Renal pelvis (tissue), 4 donors: ENCODE data around the gene IRF2BP2. TPM values are rescaled to one million over a fixed set of nuclear protein-coding genes. Genes with fewer than 3 reads are reported as not detected.

ENCODE experiments used
- DNase-seq: peaks from one replicate; pipeline ENCODE4 v3.0.0-alpha.2; 2013
- polyA plus RNA-seq, 3 donors: library from polyadenylated mRNA; unstranded; fragments of 120-200 nt; gene quantifications; one replicate each; pipeline ENCODE4 v1.2.1, GENCODE V29; 2013; ENCODE audit not compliant: insufficient read length in 3 of 3

The IRF2BP2 gene
- polyA plus RNA-seq, 3 donors, result 151 to 170 (median 167) TPM

DNA sequence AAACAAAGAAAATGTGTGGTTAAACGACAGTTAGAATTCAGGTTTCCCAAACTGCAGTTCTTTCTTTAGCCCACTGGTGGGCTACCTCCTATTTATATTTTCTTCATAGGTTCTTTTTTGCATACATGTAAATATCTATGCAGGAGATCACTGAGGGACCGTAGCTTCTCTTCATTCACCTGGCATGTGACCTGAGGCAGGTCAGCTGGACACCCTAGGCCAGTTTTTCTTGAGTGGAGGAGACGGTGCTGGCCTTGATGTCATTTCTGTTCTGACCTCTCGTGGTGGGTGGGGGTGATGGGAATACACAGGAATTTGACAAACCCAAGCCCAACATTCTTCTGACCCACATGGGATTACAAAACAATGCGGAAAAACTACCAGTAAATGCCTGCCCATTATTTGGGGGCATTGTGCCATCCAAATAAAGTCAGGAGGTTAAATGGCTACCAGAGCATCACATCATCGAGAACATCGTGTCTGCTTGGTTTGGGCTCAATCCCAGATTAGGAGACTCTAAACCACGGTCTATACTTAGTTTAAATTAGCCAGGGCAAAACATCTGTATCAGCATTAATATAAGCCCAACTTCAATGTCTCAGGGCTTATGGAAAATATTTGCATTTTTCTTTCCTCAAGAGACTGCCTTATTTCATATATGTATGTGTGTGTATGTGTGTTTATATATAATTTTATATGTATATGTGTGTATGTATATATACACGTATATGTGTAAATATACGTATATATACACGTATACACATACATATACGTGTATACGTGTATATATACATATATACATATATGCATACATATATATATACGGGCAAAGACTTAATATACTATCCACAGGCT is 7.4 kb upstream of the IRF2BP2 start:
- DNase-seq, result no peak

DNA sequence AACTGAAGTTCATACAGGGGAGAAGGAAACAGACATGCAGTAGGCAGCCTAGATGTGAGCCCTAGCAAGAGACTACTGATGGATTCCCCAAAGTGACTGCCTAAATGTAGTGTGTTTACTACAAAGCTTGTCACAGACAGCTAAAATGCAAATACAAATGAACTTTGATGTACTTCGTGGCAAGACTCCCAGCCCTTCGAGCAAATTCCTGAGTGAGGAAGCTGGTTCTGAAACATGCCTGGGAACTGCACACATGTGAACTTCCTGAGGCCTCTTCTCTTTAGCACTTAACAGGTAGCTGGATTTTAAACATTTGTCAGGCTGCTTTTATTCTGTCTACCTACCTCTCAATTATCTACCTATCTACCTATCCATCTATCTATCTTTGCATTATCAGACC is 6.7 kb upstream of the IRF2BP2 start:
- DNase-seq, result no peak

- DNase-seq, result no peak
Observed at GRCh38 chr1:234614081-234614489, 4.1 kb upstream of the IRF2BP2 start.

- no peak for DNase-seq
Observed at GRCh38 chr1:234613128-234613875, 3.3 kb upstream of the IRF2BP2 start.

DNA sequence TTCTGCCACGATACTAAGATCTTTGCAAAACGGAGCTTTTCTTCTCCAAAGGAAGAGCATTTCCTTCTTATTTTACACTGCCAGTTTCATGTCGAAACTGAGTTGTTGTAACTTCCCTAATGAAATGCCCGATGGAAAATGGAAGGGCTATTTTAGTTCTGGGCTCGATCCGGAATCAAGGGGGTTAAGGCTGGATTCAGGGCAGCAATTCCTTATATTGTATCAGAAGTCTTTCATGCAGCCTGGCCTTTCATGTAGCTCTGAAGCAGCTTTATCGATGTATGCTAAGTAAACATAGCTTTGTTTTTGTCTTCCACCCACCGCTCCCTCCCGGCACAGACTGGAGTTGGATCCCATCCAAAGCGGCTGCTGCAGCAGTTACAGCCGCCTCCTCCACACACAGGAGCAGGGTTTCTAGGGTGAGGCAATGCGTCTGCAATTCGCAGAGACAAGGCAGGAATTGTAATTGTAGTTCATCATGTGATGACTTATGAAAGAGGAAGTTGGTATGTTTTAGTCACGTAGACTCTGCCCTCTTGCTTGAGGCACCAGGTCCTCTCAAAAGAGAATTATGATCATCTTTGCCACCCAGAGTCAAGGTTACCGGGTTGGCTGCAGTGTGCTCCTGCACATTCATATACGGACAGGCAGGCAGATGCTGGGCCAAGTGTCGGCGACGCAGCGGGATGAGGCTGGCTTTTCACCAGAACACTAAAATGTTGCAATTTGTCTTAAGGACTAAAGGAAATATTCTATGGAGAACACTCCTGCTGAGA is 2.6 kb upstream of the IRF2BP2 start:
- peak; percentile 89 for DNase-seq

GRCh38 chr1:234611847-234612351 is 1.9 kb upstream of the IRF2BP2 start:
- no peak for DNase-seq

DNA sequence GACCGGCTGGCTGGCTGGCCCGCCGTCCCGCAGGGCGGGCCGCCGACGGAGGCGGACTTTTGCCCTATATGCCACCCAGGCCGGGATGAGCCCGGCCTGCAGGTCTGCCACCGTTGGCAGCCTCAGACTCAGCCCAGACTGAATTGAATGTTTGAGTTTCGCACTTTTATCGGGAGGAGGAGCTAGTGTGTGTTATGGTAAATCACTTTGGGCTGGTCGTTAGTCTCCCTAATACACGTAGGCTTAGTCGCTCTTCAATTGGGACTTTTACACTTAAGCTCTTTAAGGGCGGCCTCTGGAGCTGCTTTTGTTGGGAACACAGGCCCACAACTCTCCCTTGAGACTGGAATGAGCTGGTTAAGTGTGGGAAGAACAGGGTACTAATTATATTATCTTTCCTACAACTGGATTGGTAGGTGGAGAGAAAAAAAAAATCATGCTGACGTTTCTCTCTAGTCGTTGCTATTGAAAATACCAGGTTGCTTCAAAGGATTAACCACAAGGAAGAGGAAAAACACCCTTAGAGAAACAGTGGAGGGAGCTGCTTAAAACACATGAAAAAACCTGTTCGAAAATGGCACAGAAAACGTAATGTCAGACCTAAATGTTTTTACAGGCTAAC is 1.4 kb upstream of the IRF2BP2 start:
- peak; percentile 88 for DNase-seq

DNA sequence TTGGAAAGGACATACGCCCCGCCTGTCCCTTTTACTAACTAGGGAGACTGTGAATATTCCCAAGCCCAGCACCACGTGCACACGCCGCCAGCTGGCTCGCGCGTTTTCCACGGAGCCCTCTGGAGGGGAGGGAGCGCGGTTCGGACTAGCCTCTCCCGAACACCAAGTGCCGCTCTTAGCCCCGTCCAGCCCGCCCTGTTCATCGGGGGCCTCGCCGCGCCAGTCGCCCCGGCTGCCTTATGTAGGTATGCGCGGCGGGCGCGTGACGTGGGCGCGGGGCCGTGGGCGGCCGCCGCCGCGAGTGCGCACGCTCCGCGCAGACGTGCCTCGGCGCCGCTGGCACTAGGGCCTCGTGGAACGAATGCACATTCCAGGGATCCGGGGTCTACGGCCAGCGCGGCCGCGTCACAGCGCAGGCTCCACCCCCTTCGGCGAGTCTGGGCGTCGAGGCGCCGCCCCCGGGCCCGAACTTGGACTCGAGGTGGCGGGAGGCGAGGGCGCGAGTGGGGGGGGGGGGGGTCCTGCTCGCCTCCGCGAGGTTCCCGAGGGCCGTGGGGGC is 767 bp upstream of the IRF2BP2 start:
- peak; percentile 92 for DNase-seq

- DNase-seq, result no peak
Observed at GRCh38 chr1:234609691-234610042, 311 bp downstream of the IRF2BP2 start.

GRCh38 chr1:234608911-234609690 is 877 bp downstream of the IRF2BP2 start:
- DNase-seq, result no peak

DNA sequence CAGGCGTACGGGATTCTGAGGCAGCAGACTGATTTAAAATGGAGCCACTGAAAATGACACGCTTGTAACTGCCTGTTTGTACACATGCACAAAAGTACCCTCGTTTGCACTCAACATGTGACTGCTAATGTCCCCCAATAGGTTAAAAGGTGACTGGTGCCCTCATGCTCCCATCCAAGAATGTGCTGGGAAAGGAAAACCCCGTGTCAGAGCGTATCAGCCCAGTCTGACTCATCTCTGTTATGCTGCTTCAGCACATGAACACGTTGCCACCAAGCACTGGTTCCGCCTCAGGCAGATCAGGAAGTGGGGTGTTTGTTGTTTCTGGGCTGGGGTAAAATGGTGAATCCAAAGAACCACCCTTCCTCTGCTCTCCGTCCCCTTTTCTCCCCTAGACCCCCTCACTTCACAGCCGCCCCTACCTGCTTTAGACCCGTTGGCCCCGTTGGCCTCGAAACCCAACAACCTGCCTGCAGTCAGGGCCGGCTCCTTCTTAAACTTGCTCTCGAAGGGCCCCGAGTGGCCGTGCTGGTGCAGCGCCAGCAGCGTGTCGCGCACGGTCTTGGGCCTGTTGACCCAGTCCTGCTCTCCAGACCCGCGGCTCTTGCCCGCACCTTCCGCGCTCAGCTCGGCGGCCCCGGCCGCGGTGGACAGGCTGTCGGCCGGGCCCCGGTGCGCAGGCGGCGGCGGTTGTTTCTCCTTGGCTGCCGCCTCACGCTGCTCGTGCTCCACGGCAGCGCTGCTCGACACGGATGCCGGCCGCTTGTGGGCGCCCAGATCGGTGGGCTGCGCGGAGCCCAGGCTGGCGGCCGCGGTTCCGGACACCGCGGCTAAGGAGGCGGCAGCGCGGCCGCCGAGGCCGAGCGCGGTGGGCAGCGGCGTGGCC is 1.7 kb downstream of the IRF2BP2 start:
- no peak for DNase-seq

- DNase-seq, result no peak
Observed at GRCh38 chr1:234607109-234608024, 2.6 kb downstream of the IRF2BP2 start.

DNA sequence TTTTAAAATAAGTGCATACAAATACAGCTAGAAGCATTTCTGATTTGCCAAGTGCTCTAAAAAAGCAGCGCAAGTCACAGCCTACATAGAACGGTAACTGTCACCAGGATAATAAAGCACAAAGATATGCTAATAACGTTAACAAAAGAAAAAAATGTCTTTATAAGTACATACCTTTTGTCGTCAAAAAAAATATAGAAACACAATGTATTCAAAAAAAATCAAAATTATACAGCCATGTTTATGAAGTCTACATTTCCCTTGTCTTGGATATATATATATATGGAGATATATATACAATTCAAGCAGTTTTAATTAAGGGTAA is 3.2 kb downstream of the IRF2BP2 start:
- no peak for DNase-seq

GRCh38 chr1:234605983-234606783 is 3.8 kb downstream of the IRF2BP2 start:
- DNase-seq, result no peak

- DNase-seq, result no peak
Observed at GRCh38 chr1:234605399-234605982, 4.5 kb downstream of the IRF2BP2 start.

DNA sequence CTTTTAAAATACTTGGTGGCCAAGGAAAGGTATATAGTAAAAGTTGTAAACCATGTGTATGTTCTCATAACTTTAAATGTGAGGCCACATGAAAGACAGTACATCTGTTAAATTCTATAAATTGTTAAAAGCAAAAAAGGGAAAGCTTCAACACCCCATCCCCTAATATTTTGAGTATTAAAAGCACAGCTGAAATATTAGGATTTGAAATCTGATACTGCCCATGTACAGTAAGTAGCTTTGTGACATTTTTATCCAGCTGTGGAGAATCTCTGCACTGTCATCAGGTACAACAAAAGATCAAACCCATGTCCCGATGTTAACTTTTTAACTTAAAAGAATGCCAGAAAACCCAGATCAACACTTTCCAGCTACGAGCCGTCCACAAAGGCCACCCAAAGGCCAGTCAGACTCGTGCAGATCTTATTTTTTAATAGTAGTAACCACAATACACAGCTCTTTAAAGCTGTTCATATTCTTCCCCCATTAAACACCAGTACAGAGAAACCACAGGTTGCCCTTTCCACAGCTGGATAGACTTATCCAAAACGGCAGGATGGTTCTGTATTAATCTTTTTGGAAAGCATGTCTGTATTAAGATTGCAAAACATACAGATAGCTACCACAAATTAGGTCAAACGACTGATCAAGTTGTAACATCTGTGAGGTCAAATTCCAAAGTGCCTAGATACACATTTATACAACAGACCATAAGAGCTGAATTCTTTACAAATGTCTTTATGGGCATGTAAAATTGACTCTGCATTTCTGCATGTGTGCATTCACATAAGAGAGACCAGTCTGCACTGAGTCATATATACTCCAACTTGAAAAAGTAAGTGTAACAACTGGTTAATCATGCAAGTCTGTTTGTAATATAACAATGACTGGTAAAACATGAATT is 5.2 kb downstream of the IRF2BP2 start:
- no peak for DNase-seq
